K562 (cell line): ENCODE results near the gene DYNLT2B. TPM values are rescaled to one million over a fixed set of nuclear protein-coding genes. Genes with fewer than 3 reads are reported as not detected.

Source experiments
- CC2D1A ChIP-seq: fragments of 450-650 bp; IDR thresholded peaks from 2 replicates; pipeline ENCODE4 v1.6.1; 2017; ENCODE audit warnings: mild to moderate bottlenecking
- CREB3L1 ChIP-seq: fragments of 450-650 bp; IDR thresholded peaks from 2 replicates; pipeline ENCODE4 v1.6.1; 2014; ENCODE audit warnings: low read depth, mild to moderate bottlenecking, moderate library complexity, borderline replicate concordance
- HDAC2 ChIP-seq: fragments of 450-650 bp; IDR thresholded peaks from 2 replicates; pipeline ENCODE4 v1.6.1; 2016; ENCODE audit warnings: mild to moderate bottlenecking
- JUNB ChIP-seq: fragments of 450-650 bp; formaldehyde crosslinking; conservative IDR thresholded peaks from 2 replicates; pipeline ENCODE4 v1.4.0; 2020; ENCODE audit warnings: mild to moderate bottlenecking
- MLLT1 ChIP-seq, 2 experiments: fragments of 450-650 bp; IDR thresholded peaks; 2 replicates each; pipeline ENCODE4 v1.6.1; 2016
- RCOR1 ChIP-seq, 2 experiments: IDR thresholded peaks; 2 replicates each; pipeline ENCODE4 v1.6.1; 2012; ENCODE audit warnings: low read depth in 2 of 2, low read length in 2 of 2, borderline replicate concordance in 1 of 2, improper control_type of control experiment in 1 of 2
- REST ChIP-seq, 2 experiments: fragments of 450-650 bp; formaldehyde crosslinking in 1 of 2; IDR thresholded peaks; 2 replicates each; pipeline versions ENCODE4 v1.4.0 to v1.6.1; 2014 to 2020; ENCODE audit warnings: mild to moderate bottlenecking in 2 of 2, borderline replicate concordance in 1 of 2, low read depth in 1 of 2
- ZNF175 ChIP-seq: fragments of 200-800 bp; sonication (Bioruptor generic); IDR thresholded peaks from 2 replicates; pipeline ENCODE4 v1.6.1; 2016; ENCODE audit warnings: low read depth, mild to moderate bottlenecking, missing genetic modification characterization, missing compliant biosample characterization
- ZNF232 ChIP-seq: sonication (generic); formaldehyde crosslinking; IDR thresholded peaks from 2 replicates; pipeline ENCODE4 v1.8.0; 2022; ENCODE audit warnings: mild to moderate bottlenecking, missing genetic modification reagents
- ZNF384 ChIP-seq: IDR thresholded peaks from 2 replicates; pipeline ENCODE4 v1.6.1; 2012; ENCODE audit warnings: low read depth, low read length, improper control_type of control experiment
- ZNF395 ChIP-seq: fragments of 200-800 bp; sonication (Bioruptor generic); IDR thresholded peaks from 2 replicates; pipeline ENCODE4 v1.6.1; 2017; ENCODE audit warnings: missing genetic modification characterization, missing compliant biosample characterization
- polyA plus RNA-seq, 8 experiments: library from polyadenylated mRNA; depleted of rRNA in 4 of 8; stranded (reverse) in 5 of 8; unstranded in 3 of 8; fragments of >200 nt; fragmentation: Nextera tagmentation in 2 of 8; fragmentation: Illumina TruSeq in 1 of 8; extraction: Ambion mirVana in 2 of 8; extraction: Trizol in 1 of 8; gene quantifications; 2 replicates each; pipeline versions ENCODE4 v1.2.1 to v1.2.3, GENCODE V29; 2011 to 2014; ENCODE audit warnings: inconsistent platforms in 1 of 8, missing spikeins in 1 of 8
- total RNA-seq, 7 experiments: library from RNA; depleted of rRNA in 6 of 7; stranded (reverse); fragments of >200 nt in 6 of 7; fragmentation: Illumina TruSeq in 2 of 7; extraction: Trizol in 2 of 7; gene quantifications; 2 replicates each; pipeline versions ENCODE4 v1.2.1 to v1.2.3, GENCODE V29; 2011 to 2021; ENCODE audit warnings: low replicate concordance in 1 of 7

DYNLT2B gene
- total and polyA plus RNA-seq, 9 of the 15 experiments (the other 6 are each of a cell fraction or from before 2014, with no cell fraction given), result 6.5 to 19.9 (median 8.7) TPM

- 0 out of 2 replicates have a peak, but pooled peaks have one; percentile 8 for TF ChIP-seq REST (IDR thresholded peaks at IDR 0.05; ENCODE audit: borderline replicate concordance)
- TF ChIP-seq REST (CRISPR knock-in tag; IDR thresholded peaks at IDR 0.05; ENCODE audit: low read depth), result no peak
- TF ChIP-seq RCOR1 (IDR thresholded peaks at IDR 0.05; ENCODE audit: borderline replicate concordance in 1 of 2, low read depth in 2 of 2, low read length in 2 of 2), result peak in 1 of 2 experiments; percentile 51; a peak in 1 of 4 replicates
- TF ChIP-seq CREB3L1, result peak; percentile 17
- TF ChIP-seq MLLT1 (IDR thresholded peaks at IDR 0.05), result peak; percentile 18 to 65; a peak in 1 of 4 replicates
- TF ChIP-seq HDAC2, result peak; percentile 35; the same call in 1 of the 2 replicates
- TF ChIP-seq ZNF384, result peak; percentile 96
- TF ChIP-seq ZNF395, result peak; percentile 88
- TF ChIP-seq ZNF232, result 0 out of 2 replicates have a peak, but pooled peaks have one; percentile 26
- no peak for TF ChIP-seq JUNB (CRISPR knock-in tag)
- no peak for TF ChIP-seq CC2D1A
- peak; percentile 79; the same call in 1 of the 2 replicates for TF ChIP-seq ZNF175 (CRISPR knock-in tag)
Observed at GRCh38 chr3:196339493-196340254, 21.6 kb upstream of the DYNLT2B start (continued).
